Suprapubic skin (tissue), 4 donors: ENCODE results near the gene ANKS1A. TPM values are rescaled to one million over a fixed set of nuclear protein-coding genes. Genes with fewer than 3 reads are reported as not detected.
A peak's percentile ranks its signal among the peaks of the same experiment; 100 is the strongest.

Experiments
- DNase-seq, 2 donors: peaks; one replicate each; pipeline ENCODE4 v3.0.0-alpha.2; 2019; ENCODE audit warnings: low spot score in 2 of 2
- H3K27ac ChIP-seq: fragments of 200-600 bp; sonication (generic); one replicate; pipeline ENCODE4 v1.5.1; 2019
- H3K27me3 ChIP-seq: fragments of 200-600 bp; sonication (generic); one replicate; pipeline ENCODE4 v1.5.1; 2019
- H3K36me3 ChIP-seq: fragments of 200-600 bp; sonication (generic); one replicate; pipeline ENCODE4 v1.5.1; 2019
- H3K4me1 ChIP-seq: fragments of 200-600 bp; sonication (generic); one replicate; pipeline ENCODE4 v1.5.1; 2019
- H3K4me3 ChIP-seq: fragments of 200-600 bp; sonication (generic); one replicate; pipeline ENCODE4 v1.5.1; 2019; ENCODE audit warnings: mild to moderate bottlenecking
- H3K9me3 ChIP-seq: fragments of 200-600 bp; sonication (generic); one replicate; pipeline ENCODE4 v1.5.1; 2019
- EP300 ChIP-seq: sonication (generic); formaldehyde crosslinking; IDR thresholded peaks from one replicate; pipeline ENCODE4 v1.6.1; 2017; ENCODE audit warnings: antibody characterized with exemption
- POLR2A ChIP-seq, 2 donors: fragments of 450-650 bp; IDR thresholded peaks; one replicate each; pipeline ENCODE4 v1.6.1; 2017; ENCODE audit warnings: antibody characterized with exemption in 2 of 2, mild to moderate bottlenecking in 2 of 2, moderate library complexity in 2 of 2
- POLR2AphosphoS5 ChIP-seq, 3 donors: sonication (generic); formaldehyde crosslinking; IDR thresholded peaks; one replicate each; pipeline ENCODE4 v1.6.1; 2017; ENCODE audit warnings: antibody characterized with exemption in 3 of 3
- WGBS: methylation state at CpG from one replicate; pipeline ENCODE4 v1.1.5; 2018; 5-methylcytosine and 5-hydroxymethylcytosine counted together
- total RNA-seq, 4 donors: library from RNA; depleted of rRNA; stranded (reverse); fragments of >200 nt; gene quantifications; one replicate each; pipeline ENCODE4 v1.1.0, GENCODE V29; 2016
- TF ChIP-seq, protein P1 (sequence below), 2 donors: fragments of 200-600 bp in 1 of 2; fragments of 450-650 bp in 1 of 2; sonication (generic) in 1 of 2; IDR thresholded peaks; one replicate each; pipeline ENCODE4 v1.5.1; 2016 to 2019; ENCODE audit warnings: antibody characterized with exemption in 2 of 2, mild to moderate bottlenecking in 1 of 2, moderate library complexity in 1 of 2

The ANKS1A gene
- total RNA-seq, 4 donors from 2014 or later: 24.7 to 34.6 (median 30.5) TPM

DNA sequence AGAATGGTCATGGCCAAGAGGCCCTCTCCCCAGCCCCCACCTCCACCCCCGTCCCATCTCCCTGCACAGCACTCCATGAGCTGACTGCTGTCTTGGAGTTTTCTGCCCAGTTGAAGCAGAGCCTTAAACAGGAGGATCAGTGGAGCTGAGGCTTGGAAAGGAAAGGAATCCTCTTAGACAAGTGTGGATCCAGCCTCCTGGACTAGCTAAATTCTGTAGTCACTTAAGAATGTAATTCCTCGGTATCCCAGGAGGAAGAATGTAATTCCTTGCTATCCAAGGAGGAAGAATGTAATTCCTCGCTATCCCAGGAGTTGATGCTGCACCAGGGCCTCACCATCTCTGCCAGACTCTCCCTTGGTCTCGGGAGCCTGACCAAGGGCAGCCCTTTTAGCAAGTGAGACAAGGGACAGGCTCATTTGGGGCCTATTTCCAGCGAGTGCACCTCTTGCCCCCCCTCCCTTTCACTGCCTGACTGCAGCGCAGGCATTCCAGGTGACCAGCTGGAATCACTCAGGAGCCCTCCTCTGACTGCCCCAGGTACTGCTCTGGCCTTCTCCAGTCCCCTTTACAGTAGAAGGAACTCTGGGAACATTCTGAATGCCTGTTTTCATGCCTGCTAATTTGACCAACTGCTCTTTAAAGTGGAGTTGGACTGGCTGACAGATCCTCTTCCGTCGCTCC is 175.8 kb downstream of the ANKS1A start:
- DNase-seq: no peak
- Histone ChIP-seq H3K27me3 (no peaks in the 10 kb centered on the region), H3K9me3 (no peaks in the 10 kb centered on the region), H3K4me3 (no peak overlapping the region), H3K36me3 (peaks cover 38% of the 10 kb centered on the region), H3K4me1 (peaks cover 8% of the 10 kb centered on the region), H3K27ac (no peak overlapping the region)
- WGBS: 83% methylated on average over 8 of the region's 8 CpGs
- TF ChIP-seq POLR2AphosphoS5 (IDR thresholded peaks at IDR 0.05) (no peak), POLR2A (IDR thresholded peaks at IDR 0.05) (no peak), EP300 (no peak)

DNA sequence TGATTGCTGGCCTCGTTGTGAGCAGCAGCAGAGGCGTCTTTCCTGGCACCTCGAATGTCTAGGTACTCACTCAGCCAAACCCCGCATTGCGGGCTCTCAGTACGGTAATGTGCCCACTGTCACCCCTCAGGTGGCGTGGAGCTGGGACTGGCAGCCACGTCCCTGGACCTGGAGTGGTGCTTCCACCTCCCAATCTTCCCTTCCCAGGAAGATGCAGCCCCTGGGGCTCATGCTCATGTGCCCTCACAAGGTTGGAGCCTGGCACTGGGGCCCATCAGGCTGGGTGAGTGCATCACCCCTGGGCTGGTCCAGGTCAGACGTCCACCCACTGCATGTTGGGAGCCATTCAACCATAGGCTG is 176.4 kb downstream of the ANKS1A start:
- no peak for DNase-seq
- Histone ChIP-seq H3K27me3 (no peaks in the 10 kb centered on the region), H3K4me1 (peaks cover 8% of the 10 kb centered on the region), H3K27ac (no peak overlapping the region), H3K4me3 (no peak overlapping the region), H3K9me3 (no peaks in the 10 kb centered on the region), H3K36me3 (peaks cover 33% of the 10 kb centered on the region)
- TF ChIP-seq POLR2A (IDR thresholded peaks at IDR 0.05) (no peak), POLR2AphosphoS5 (IDR thresholded peaks at IDR 0.05) (no peak), EP300 (no peak)
- TF ChIP-seq, protein P1, sequence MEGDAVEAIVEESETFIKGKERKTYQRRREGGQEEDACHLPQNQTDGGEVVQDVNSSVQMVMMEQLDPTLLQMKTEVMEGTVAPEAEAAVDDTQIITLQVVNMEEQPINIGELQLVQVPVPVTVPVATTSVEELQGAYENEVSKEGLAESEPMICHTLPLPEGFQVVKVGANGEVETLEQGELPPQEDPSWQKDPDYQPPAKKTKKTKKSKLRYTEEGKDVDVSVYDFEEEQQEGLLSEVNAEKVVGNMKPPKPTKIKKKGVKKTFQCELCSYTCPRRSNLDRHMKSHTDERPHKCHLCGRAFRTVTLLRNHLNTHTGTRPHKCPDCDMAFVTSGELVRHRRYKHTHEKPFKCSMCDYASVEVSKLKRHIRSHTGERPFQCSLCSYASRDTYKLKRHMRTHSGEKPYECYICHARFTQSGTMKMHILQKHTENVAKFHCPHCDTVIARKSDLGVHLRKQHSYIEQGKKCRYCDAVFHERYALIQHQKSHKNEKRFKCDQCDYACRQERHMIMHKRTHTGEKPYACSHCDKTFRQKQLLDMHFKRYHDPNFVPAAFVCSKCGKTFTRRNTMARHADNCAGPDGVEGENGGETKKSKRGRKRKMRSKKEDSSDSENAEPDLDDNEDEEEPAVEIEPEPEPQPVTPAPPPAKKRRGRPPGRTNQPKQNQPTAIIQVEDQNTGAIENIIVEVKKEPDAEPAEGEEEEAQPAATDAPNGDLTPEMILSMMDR (IDR thresholded peaks at IDR 0.05): no peak
- whole genome bisulfite sequencing: 86% methylated on average over 9 of the region's 9 CpGs

- no peak for DNase-seq
- 82% methylated on average over 13 of the region's 13 CpGs for WGBS
- TF ChIP-seq EP300 (no peak), POLR2AphosphoS5 (IDR thresholded peaks at IDR 0.05) (no peak), POLR2A (IDR thresholded peaks at IDR 0.05) (no peak)
- Histone ChIP-seq H3K9me3 (no peaks in the 10 kb centered on the region), H3K27me3 (no peaks in the 10 kb centered on the region), H3K36me3 (peaks cover 28% of the 10 kb centered on the region), H3K27ac (no peak overlapping the region), H3K4me1 (peaks cover 8% of the 10 kb centered on the region), H3K4me3 (no peak overlapping the region)
These were observed 176.8 kb downstream of the ANKS1A start for GRCh38 chr6:35065870-35066269.

GRCh38 chr6:35067234-35067633 is 178.2 kb downstream of the ANKS1A start:
- Histone ChIP-seq H3K36me3 (peaks cover 22% of the 10 kb centered on the region), H3K9me3 (no peaks in the 10 kb centered on the region), H3K27ac (no peak overlapping the region), H3K4me1 (peaks cover 8% of the 10 kb centered on the region), H3K27me3 (no peaks in the 10 kb centered on the region), H3K4me3 (no peak overlapping the region)
- DNase-seq: no peak
- WGBS: 95% methylated on average over 11 of the region's 11 CpGs
- no peak for TF ChIP-seq POLR2AphosphoS5 (IDR thresholded peaks at IDR 0.05)
- TF ChIP-seq EP300: no peak
- TF ChIP-seq, protein P1 (IDR thresholded peaks at IDR 0.05): no peak
- TF ChIP-seq POLR2A (IDR thresholded peaks at IDR 0.05): no peak

- no peak overlapping the region for H3K4me3 ChIP-seq
- TF ChIP-seq, protein P1 (IDR thresholded peaks at IDR 0.05): no peak
- TF ChIP-seq POLR2A (IDR thresholded peaks at IDR 0.05) (no peak), POLR2AphosphoS5 (IDR thresholded peaks at IDR 0.05) (no peak), EP300 (no peak)
- H3K4me1 ChIP-seq: peaks cover 8% of the 10 kb centered on the region
- no peak for DNase-seq
- H3K27me3 ChIP-seq: no peaks in the 10 kb centered on the region
- H3K27ac ChIP-seq: peak overlapping the region; percentile 39
- H3K36me3 ChIP-seq: peaks cover 26% of the 10 kb centered on the region
- H3K9me3 ChIP-seq: no peaks in the 10 kb centered on the region
- WGBS: 38% methylated on average over 9 of the region's 9 CpGs
These were observed 179.2 kb downstream of the ANKS1A start for GRCh38 chr6:35068206-35068605.

GRCh38 chr6:35068644-35069043 is 179.6 kb downstream of the ANKS1A start:
- no peak for DNase-seq

More at GRCh38 chr6:35068644-35069043, 179.6 kb downstream of the ANKS1A start:
- Histone ChIP-seq H3K27ac (peak overlapping the region; percentile 39), H3K9me3 (no peaks in the 10 kb centered on the region), H3K36me3 (peaks cover 28% of the 10 kb centered on the region), H3K4me1 (peaks cover 8% of the 10 kb centered on the region), H3K4me3 (no peak overlapping the region), H3K27me3 (no peaks in the 10 kb centered on the region)
- TF ChIP-seq EP300 (no peak), POLR2AphosphoS5 (IDR thresholded peaks at IDR 0.05) (no peak), POLR2A (IDR thresholded peaks at IDR 0.05) (no peak)
- TF ChIP-seq, protein P1 (IDR thresholded peaks at IDR 0.05): no peak
- 75% methylated on average over 7 of the region's 7 CpGs for WGBS
